ENCODE measurements around the gene SCYGR5. TPM values are rescaled to one million over a fixed set of nuclear protein-coding genes. Genes with fewer than 3 reads are reported as not detected.

Gene SCYGR5
- total and polyA plus RNA-seq, 2 experiments from 2014 or later: not detected

DNA sequence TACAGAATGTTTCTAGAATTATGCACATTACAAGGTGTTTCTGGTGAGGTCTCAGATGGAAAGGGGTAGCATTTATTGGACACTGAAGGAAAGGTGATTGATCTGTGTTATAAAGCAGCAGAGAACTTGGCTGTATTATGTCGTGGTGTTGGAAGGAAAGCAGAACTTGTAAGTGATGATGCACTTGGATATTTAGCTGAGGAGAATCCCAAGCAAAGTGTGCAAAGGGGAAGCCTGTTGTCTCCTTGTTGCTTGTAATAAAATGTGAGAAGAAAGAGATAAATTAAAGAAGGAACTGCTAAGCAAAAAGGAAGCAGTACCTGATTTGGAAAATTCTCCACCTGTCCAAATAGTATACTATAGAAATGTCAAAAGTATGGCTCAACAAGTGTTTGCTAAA is 12.2 kb upstream of the SCYGR5 start:
- Histone ChIP-seq H2AFZ (no peak overlapping the region), H3K4me1 (ENCODE audit: insufficient read depth) (no peaks in the 10 kb centered on the region), H4K20me1 (replicated peaks; ENCODE audit: insufficient read depth) (no peaks in the 10 kb centered on the region), H3F3A (replicated peaks; ENCODE audit: low read depth) (no peaks in the 10 kb centered on the region), H3K36me3 (ENCODE audit: insufficient read depth) (no peaks in the 10 kb centered on the region), H3K4me3 (no peak overlapping the region), H3K4me2 (no peak overlapping the region), H3K79me2 (replicated peaks; ENCODE audit: insufficient read depth) (no peaks in the 10 kb centered on the region), H3K27me3 (ENCODE audit: insufficient read depth) (no peaks in the 10 kb centered on the region), H3K27ac (ENCODE audit: low read depth) (no peak overlapping the region), H3K9me2 (ENCODE audit: insufficient read depth) (no peaks in the 10 kb centered on the region)
- Mint-ChIP-seq H3K4me3 (no peak overlapping the region), H3K36me3 (ENCODE audit: low read depth) (no peaks in the 10 kb centered on the region), H3K4me1 (no peaks in the 10 kb centered on the region), H3K27me3 (ENCODE audit: insufficient read depth, low read depth, poor library complexity) (no peaks in the 10 kb centered on the region), H3K27ac (no peak overlapping the region), H3K9me3 (no peaks in the 10 kb centered on the region)
- DNase-seq (ENCODE audit: low spot score) (no peak), ATAC-seq (no peak)
- TF ChIP-seq STAT1 (IDR thresholded peaks at IDR 0.05; ENCODE audit: unreplicated experiment): no peak
- TF ChIP-seq JUNB (IDR thresholded peaks at IDR 0.05; ENCODE audit: unreplicated experiment): no peak
- TF ChIP-seq NANOG (IDR thresholded peaks at IDR 0.05; ENCODE audit: borderline replicate concordance): no peak
- TF ChIP-seq EZH2phosphoT487 (IDR thresholded peaks at IDR 0.05; ENCODE audit: unreplicated experiment): no peak
- TF ChIP-seq ZNF331 (CRISPR knock-in tag; IDR thresholded peaks at IDR 0.05; ENCODE audit: low read depth): no peak
- TF ChIP-seq, protein P1, sequence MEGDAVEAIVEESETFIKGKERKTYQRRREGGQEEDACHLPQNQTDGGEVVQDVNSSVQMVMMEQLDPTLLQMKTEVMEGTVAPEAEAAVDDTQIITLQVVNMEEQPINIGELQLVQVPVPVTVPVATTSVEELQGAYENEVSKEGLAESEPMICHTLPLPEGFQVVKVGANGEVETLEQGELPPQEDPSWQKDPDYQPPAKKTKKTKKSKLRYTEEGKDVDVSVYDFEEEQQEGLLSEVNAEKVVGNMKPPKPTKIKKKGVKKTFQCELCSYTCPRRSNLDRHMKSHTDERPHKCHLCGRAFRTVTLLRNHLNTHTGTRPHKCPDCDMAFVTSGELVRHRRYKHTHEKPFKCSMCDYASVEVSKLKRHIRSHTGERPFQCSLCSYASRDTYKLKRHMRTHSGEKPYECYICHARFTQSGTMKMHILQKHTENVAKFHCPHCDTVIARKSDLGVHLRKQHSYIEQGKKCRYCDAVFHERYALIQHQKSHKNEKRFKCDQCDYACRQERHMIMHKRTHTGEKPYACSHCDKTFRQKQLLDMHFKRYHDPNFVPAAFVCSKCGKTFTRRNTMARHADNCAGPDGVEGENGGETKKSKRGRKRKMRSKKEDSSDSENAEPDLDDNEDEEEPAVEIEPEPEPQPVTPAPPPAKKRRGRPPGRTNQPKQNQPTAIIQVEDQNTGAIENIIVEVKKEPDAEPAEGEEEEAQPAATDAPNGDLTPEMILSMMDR (conservative IDR thresholded peaks at IDR 0.05; ENCODE audit: low read depth in 2 of 2): no peak
- no peak for TF ChIP-seq ZNF114 (CRISPR knock-in tag; IDR thresholded peaks at IDR 0.05)
- TF ChIP-seq, protein P2, sequence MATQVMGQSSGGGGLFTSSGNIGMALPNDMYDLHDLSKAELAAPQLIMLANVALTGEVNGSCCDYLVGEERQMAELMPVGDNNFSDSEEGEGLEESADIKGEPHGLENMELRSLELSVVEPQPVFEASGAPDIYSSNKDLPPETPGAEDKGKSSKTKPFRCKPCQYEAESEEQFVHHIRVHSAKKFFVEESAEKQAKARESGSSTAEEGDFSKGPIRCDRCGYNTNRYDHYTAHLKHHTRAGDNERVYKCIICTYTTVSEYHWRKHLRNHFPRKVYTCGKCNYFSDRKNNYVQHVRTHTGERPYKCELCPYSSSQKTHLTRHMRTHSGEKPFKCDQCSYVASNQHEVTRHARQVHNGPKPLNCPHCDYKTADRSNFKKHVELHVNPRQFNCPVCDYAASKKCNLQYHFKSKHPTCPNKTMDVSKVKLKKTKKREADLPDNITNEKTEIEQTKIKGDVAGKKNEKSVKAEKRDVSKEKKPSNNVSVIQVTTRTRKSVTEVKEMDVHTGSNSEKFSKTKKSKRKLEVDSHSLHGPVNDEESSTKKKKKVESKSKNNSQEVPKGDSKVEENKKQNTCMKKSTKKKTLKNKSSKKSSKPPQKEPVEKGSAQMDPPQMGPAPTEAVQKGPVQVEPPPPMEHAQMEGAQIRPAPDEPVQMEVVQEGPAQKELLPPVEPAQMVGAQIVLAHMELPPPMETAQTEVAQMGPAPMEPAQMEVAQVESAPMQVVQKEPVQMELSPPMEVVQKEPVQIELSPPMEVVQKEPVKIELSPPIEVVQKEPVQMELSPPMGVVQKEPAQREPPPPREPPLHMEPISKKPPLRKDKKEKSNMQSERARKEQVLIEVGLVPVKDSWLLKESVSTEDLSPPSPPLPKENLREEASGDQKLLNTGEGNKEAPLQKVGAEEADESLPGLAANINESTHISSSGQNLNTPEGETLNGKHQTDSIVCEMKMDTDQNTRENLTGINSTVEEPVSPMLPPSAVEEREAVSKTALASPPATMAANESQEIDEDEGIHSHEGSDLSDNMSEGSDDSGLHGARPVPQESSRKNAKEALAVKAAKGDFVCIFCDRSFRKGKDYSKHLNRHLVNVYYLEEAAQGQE (IDR thresholded peaks at IDR 0.05; ENCODE audit: unreplicated experiment): no peak
- TF ChIP-seq, protein P3, sequence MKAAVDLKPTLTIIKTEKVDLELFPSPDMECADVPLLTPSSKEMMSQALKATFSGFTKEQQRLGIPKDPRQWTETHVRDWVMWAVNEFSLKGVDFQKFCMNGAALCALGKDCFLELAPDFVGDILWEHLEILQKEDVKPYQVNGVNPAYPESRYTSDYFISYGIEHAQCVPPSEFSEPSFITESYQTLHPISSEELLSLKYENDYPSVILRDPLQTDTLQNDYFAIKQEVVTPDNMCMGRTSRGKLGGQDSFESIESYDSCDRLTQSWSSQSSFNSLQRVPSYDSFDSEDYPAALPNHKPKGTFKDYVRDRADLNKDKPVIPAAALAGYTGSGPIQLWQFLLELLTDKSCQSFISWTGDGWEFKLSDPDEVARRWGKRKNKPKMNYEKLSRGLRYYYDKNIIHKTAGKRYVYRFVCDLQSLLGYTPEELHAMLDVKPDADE (IDR thresholded peaks at IDR 0.05): no peak
- TF ChIP-seq POLR2AphosphoS5 (IDR thresholded peaks at IDR 0.05; ENCODE audit: low read depth): no peak
- no peak for TF ChIP-seq CREB1 (CRISPR knock-in tag; IDR thresholded peaks at IDR 0.05; ENCODE audit: low read depth)
- no peak for TF ChIP-seq EZH2 (IDR thresholded peaks at IDR 0.05; ENCODE audit: low read depth, unreplicated experiment)
- TF ChIP-seq, protein P4, sequence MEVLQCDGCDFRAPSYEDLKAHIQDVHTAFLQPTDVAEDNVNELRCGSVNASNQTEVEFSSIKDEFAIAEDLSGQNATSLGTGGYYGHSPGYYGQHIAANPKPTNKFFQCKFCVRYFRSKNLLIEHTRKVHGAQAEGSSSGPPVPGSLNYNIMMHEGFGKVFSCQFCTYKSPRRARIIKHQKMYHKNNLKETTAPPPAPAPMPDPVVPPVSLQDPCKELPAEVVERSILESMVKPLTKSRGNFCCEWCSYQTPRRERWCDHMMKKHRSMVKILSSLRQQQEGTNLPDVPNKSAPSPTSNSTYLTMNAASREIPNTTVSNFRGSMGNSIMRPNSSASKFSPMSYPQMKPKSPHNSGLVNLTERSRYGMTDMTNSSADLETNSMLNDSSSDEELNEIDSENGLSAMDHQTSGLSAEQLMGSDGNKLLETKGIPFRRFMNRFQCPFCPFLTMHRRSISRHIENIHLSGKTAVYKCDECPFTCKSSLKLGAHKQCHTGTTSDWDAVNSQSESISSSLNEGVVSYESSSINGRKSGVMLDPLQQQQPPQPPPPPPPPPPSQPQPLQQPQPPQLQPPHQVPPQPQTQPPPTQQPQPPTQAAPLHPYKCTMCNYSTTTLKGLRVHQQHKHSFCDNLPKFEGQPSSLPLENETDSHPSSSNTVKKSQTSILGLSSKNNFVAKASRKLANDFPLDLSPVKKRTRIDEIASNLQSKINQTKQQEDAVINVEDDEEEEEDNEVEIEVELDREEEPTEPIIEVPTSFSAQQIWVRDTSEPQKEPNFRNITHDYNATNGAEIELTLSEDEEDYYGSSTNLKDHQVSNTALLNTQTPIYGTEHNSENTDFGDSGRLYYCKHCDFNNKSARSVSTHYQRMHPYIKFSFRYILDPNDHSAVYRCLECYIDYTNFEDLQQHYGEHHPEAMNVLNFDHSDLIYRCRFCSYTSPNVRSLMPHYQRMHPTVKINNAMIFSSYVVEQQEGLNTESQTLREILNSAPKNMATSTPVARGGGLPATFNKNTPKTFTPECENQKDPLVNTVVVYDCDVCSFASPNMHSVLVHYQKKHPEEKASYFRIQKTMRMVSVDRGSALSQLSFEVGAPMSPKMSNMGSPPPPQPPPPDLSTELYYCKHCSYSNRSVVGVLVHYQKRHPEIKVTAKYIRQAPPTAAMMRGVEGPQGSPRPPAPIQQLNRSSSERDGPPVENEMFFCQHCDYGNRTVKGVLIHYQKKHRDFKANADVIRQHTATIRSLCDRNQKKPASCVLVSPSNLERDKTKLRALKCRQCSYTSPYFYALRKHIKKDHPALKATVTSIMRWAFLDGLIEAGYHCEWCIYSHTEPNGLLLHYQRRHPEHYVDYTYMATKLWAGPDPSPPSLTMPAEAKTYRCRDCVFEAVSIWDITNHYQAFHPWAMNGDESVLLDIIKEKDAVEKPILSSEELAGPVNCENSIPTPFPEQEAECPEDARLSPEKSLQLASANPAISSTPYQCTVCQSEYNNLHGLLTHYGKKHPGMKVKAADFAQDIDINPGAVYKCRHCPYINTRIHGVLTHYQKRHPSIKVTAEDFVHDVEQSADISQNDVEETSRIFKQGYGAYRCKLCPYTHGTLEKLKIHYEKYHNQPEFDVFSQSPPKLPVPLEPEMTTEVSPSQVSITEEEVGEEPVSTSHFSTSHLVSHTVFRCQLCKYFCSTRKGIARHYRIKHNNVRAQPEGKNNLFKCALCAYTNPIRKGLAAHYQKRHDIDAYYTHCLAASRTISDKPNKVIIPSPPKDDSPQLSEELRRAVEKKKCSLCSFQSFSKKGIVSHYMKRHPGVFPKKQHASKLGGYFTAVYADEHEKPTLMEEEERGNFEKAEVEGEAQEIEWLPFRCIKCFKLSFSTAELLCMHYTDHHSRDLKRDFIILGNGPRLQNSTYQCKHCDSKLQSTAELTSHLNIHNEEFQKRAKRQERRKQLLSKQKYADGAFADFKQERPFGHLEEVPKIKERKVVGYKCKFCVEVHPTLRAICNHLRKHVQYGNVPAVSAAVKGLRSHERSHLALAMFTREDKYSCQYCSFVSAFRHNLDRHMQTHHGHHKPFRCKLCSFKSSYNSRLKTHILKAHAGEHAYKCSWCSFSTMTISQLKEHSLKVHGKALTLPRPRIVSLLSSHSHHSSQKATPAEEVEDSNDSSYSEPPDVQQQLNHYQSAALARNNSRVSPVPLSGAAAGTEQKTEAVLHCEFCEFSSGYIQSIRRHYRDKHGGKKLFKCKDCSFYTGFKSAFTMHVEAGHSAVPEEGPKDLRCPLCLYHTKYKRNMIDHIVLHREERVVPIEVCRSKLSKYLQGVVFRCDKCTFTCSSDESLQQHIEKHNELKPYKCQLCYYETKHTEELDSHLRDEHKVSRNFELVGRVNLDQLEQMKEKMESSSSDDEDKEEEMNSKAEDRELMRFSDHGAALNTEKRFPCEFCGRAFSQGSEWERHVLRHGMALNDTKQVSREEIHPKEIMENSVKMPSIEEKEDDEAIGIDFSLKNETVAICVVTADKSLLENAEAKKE (CRISPR knock-in tag; IDR thresholded peaks at IDR 0.05): no peak
